SK-N-DZ (cell line): ENCODE data around the gene WDR36.

Experiments
- DNase-seq: peaks from one replicate; pipeline ENCODE4 v3.0.0-alpha.2; 2015; ENCODE audit warnings: low spot score

WDR36 gene

GRCh38 chr5:111099058-111099778 lies 7.1 kb downstream of the WDR36 start:
- DNase-seq: no peak

- DNase-seq: no peak
Observed at GRCh38 chr5:111106320-111106948, 14.3 kb downstream of the WDR36 start.

DNA sequence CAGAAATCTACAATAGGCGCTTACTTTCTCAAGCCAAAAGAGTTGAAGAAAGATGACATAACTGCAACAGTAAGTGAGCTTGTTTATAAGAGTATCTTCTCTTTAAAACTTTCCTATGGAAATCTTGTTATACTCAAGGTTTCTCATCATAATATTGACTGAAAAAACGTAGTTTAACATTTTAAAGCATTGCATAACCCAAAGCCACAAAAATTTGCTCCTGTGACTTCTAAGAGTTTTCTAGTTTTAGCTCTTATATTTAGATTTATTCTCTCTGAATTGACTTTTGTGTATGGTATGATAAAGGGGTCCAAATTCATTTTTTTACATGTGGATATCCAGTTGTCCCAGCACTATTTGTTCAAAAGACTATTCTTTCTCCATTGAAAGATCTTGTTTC lies 15.2 kb downstream of the WDR36 start:
- DNase-seq: no peak

GRCh38 chr5:111111956-111112355 lies 19.8 kb downstream of the WDR36 start:
- DNase-seq: no peak

DNA sequence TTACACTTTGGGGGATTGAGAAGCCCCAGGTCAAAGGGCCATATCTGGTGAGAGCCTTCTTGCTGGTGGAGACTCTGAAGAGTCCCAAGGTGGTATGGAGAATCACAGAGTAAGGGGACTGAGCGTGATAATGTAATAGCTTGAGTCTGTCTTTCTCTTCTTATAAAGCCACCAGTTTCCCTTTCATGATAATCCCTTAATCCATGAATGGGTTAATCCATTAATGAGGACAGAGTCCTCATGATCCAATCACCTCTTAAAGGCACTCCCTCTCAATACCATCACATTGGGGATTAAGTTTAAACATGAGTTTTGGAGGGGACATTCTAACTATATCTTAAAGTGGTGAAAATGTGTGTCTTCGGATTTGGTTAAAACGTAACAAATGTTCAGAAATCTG lies 21.5 kb downstream of the WDR36 start:
- DNase-seq: no peak

DNA sequence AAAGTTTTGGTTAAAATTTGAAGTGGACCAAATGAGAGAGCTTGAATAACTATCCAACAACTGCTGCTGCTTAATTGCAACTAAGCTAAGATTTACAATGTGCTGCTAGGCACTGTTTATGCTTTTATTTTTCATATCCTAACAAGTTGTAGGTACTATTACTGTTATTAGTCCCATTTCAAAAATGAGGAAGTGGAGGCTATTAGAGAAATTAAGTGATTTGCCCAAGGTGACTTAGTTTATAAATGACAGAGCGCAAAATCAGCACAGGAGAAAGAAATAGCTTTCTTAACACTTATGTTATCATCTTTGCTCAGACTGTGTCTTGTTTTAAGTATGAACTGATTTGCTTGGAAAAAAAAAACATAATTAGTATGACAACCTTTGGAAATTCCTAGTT lies 23.1 kb downstream of the WDR36 start:
- DNase-seq: no peak

DNA sequence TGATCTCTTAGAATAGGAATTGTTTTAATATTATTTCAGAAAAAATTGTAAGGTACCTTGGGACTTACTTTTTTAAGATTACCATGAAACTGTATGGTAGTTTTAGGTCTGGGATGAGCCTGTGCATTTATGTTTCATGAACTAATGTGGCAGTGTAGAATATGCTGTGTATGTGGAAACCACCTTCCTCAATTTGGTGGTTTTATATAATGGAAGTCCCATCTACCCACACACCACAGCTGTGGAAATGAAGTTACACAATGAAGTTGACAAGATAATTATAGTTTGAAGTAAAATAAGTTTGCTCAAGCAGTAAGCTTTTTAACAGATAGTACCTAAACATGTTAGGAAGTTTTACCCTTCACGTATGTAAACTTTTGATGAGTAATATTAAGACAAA lies 24.4 kb downstream of the WDR36 start:
- DNase-seq: no peak

DNA sequence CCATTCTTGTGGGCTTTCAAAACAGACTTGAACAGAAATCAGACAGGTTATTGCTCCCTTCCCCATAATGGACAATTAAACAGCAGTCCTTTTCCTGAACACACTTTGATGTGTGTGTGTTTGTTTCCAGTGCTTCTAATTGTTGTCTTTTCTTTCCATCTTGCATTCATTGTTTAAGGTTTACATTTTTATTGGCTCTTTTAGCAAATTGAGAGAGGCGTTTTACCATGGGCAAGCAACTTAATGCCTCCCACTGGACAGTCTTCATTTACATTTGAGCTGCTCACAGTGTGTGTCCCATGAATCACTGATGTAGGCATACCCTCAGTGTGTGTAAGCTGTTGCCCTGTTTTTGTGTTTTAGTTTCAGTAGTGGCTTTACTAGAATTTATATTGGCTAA lies 25.0 kb downstream of the WDR36 start:
- no peak for DNase-seq

- no peak for DNase-seq
Observed at GRCh38 chr5:111119221-111119620, 27.1 kb downstream of the WDR36 start.

DNA sequence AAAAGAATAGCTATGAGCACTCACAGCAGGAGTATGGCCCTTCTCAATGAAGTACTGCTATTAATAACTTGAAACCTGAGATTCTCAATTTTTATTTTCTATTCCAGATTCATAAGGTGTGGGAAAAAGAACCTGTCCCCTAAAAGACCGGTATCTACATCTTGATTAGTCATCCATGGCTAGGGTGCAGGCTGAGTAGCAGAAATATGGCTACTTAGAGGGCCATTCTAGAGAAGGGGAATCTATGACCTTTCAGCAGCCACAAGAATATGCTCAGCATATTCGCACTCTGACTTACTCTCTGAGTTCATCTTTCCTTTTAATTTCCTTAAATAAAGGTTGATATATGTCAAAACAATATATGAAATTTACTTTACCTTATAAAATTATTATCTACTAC lies 27.7 kb downstream of the WDR36 start:
- no peak for DNase-seq

- no peak for DNase-seq
Observed at GRCh38 chr5:111120911-111121310, 28.8 kb downstream of the WDR36 start.

- no peak for DNase-seq
Observed at GRCh38 chr5:111121926-111122325, 29.8 kb downstream of the WDR36 start.

DNA sequence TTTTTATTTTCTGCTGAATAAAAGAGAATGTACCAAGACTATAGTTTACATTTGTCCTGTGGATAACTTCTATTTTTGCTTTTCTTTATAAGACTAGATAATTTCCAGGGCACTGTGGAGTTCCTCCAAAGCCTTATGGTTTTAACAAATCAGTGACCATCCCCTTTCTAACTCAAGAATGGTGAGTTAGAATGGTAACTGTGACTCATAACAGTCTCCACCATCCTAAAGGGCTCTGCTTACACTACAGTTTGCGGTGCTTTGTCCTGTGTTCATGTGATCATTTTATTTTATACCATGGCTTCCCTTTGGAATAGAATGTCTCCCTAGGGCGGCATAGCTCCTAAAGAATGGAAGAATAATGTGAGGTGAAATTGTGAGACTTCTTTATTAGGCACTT lies 30.2 kb downstream of the WDR36 start:
- no peak for DNase-seq

GRCh38 chr5:111124793-111125192 lies 32.6 kb downstream of the WDR36 start:
- DNase-seq: no peak

DNA sequence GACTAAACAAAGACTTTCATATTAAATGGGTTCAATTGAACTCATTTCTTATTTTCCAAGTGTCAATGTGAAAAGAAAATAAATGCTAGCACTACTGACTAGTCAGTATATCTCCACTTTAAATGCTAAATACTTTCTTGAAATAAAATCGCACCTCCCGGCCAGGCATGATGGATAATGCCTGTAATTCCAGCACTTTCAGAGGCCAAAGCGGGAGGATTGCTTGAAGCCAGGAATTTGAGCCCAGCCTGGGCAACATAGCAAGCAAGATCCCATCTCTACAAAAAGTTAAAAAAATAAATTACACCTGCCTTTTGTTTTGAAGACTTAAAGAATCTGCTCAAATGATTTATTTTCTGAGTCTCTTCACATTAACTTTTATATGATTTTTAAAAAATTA lies 34.7 kb downstream of the WDR36 start:
- no peak for DNase-seq

GRCh38 chr5:111127453-111128195 lies 35.5 kb downstream of the WDR36 start:
- DNase-seq: no peak

GRCh38 chr5:111129938-111130337 lies 37.8 kb downstream of the WDR36 start:
- DNase-seq: no peak

- no peak for DNase-seq
Observed at GRCh38 chr5:111131356-111131755, 39.2 kb downstream of the WDR36 start.

DNA sequence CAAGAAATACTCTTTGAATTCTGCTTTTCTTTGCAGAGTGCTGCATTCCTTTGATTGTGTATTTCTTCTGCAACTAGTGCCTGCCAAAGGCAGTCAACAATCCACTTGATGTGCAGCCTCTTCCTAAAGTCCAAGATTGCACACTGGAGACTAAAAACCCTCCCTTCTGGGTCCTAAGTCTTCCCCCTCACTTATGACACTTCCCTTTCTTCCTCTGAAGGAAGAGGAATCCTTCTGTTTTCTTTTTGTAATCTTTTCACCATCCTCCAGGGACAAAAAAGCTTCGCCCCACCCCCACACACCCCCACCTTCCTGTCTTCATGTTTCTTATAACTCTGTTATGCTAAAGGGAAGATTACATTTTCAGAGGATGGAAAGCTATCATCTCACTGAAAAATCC lies 39.9 kb downstream of the WDR36 start:
- no peak for DNase-seq

GRCh38 chr5:111132731-111133435 lies 40.7 kb downstream of the WDR36 start:
- no peak for DNase-seq

DNA sequence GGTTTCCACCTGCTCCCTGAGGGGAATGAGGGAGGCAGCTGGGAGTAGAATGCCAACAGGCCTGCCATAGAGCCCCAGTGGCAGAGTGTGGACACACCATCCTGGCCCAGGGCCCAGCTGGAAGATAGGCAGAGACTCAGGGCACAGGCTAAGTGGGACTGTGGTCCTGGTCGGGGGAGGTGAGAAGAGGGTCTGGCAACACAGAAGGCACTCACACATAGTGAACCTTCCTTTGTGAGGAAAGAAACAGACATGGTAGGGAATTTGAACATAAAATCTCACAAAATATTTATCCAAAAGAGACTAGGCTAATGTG lies 41.2 kb downstream of the WDR36 start:
- no peak for DNase-seq

- no peak for DNase-seq
Observed at GRCh38 chr5:111134087-111134486, 41.9 kb downstream of the WDR36 start.
